ENCODE results near the gene BCL11B.

Gene BCL11B

GRCh38 chr14:99177046-99177655, 94.8 kb downstream of the BCL11B start:
- no peak for DNase-seq
- in situ Hi-C loops (cut with MboI; ENCODE audit: low pct_unique_long_range_greater_than_20kb, low sequenced_read_pairs): no loop called here

DNA sequence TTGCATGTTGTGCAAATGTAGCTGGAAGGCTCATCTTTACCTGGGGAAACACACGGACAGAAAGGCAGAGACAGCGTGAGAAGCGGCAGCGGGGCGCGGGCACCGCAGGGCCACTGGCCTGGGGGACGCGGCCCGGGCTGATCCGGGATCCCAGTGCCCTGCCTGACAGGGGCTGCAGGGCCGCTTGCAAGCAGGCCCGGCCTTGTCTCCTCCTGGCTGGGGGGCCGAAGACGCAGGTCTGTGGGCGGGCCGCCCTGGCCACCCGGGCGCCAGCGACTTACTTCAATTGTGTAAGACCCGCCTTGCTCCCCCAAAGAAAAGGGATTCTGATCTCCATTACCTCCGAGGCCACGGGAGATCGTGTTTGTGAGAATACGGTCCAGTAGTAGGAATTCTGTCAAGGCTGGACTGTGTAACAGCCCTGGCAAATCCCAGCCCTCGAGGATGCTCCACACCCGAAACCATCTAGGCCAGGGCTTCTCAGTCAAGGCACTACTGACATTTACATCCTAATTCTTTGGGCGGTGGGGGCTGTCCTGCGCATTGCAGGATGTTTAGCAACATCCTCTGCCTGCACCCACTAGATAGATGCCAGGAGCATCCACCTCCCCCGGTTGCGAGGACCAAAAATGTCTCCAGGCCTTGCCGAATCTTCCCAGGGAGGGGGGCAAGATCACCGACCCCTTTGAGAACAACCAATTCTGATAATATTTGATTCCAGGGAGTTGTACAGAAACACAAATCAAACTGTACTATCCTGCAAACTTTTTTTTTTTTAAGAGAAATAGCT, 95.6 kb downstream of the BCL11B start:
- DNase-seq: no peak
- in situ Hi-C loops (cut with MboI; ENCODE audit: low pct_unique_long_range_greater_than_20kb, low sequenced_read_pairs): no loop called here

- no peak for DNase-seq
- in situ Hi-C loops (cut with MboI; ENCODE audit: low pct_unique_long_range_greater_than_20kb, low sequenced_read_pairs): no loop called here
These were observed 96.5 kb downstream of the BCL11B start for GRCh38 chr14:99175331-99176155.

GRCh38 chr14:99174770-99175319, 97.2 kb downstream of the BCL11B start:
- no peak for DNase-seq
- in situ Hi-C loops (cut with MboI; ENCODE audit: low pct_unique_long_range_greater_than_20kb, low sequenced_read_pairs): no loop called here

- in situ Hi-C loops (cut with MboI; ENCODE audit: low pct_unique_long_range_greater_than_20kb, low sequenced_read_pairs): no loop called here
- no peak for DNase-seq
These were observed 97.8 kb downstream of the BCL11B start for GRCh38 chr14:99174081-99174769.

- in situ Hi-C loops (cut with MboI; ENCODE audit: low pct_unique_long_range_greater_than_20kb, low sequenced_read_pairs): no loop called here
- DNase-seq: no peak
These were observed 98.5 kb downstream of the BCL11B start for GRCh38 chr14:99173506-99173905.

- in situ Hi-C loops (cut with MboI; ENCODE audit: low pct_unique_long_range_greater_than_20kb, low sequenced_read_pairs): no loop called here
- DNase-seq: no peak
These were observed 98.9 kb downstream of the BCL11B start for GRCh38 chr14:99173086-99173485.

DNA sequence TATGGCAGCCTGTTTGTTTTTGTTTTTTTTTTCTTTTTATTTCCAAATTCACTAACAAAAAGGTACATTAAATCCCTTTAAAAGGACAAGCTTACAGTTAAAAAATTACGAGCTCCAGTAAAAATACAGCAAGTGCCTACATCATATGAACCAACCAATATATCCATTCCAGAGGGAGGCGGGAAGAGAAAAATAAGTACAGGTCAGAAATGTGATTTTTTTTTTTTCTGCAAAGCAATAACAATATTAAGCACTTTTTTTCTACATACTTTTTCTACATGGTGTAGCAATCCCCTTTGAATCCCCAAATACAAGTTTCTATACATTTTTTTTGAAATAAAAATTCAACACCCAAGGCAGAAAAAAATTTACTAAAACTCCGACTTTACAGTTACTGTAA, 100.6 kb downstream of the BCL11B start:
- no peak for DNase-seq
- in situ Hi-C loops (cut with MboI; ENCODE audit: low pct_unique_long_range_greater_than_20kb, low sequenced_read_pairs): no loop called here

DNA sequence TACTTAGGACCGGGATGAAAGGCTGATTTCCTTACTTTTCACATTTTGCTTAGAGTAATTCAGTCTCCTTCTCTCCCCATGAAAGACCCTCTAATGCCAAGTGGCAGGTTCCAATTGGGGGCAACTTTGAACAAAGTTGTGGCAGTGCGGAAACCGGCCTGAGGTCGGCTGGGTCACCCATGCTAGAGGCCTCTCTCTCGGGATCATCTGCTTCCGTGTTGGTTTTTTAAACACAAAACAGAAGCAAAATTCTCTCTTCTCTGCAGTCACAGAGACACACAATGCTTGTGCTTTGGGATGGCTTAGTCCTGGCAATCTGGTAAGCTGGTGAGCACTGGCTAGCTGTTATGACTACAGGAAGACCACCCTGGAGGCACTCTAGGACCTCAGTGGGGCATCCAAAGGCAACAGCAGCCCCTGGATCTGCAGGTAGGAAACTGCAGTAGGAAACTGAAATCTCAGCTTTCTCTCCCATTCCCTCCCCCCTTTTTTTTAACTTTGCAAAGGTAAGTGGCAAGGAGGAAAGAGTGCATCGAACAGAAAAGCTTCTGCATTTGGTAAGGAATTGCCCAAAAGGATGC, 102.1 kb downstream of the BCL11B start:
- DNase-seq: no peak
- in situ Hi-C loops (cut with MboI; ENCODE audit: low pct_unique_long_range_greater_than_20kb, low sequenced_read_pairs): no loop called here

DNA sequence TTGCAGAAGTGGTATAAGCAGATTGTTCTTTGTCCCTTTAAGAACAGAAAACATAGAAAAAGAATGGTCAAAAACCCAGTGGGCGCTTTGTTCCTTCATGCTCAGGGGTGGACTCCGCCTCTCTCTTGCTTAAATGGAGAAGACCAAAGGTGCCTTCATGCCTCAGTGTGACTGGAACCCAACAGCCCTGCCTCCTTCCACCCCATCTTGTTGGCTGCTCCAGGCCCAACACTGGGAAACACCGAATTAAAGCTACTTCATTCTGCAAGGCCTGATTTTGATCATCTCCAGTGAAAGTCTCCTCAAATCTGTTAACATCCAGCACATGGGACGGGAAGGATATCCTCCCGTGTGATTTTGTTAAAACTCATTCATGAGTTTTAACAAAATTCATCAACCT, 103.7 kb downstream of the BCL11B start:
- in situ Hi-C loops (cut with MboI; ENCODE audit: low pct_unique_long_range_greater_than_20kb, low sequenced_read_pairs): no loop called here
- no peak for DNase-seq

GRCh38 chr14:99166506-99166905, 105.5 kb downstream of the BCL11B start:
- in situ Hi-C loops (cut with MboI; ENCODE audit: low pct_unique_long_range_greater_than_20kb, low sequenced_read_pairs): no loop called here
- no peak for DNase-seq

- in situ Hi-C loops (cut with MboI; ENCODE audit: low pct_unique_long_range_greater_than_20kb, low sequenced_read_pairs): no loop called here
- no peak for DNase-seq
These were observed 107.3 kb downstream of the BCL11B start for GRCh38 chr14:99164712-99165111.

DNA sequence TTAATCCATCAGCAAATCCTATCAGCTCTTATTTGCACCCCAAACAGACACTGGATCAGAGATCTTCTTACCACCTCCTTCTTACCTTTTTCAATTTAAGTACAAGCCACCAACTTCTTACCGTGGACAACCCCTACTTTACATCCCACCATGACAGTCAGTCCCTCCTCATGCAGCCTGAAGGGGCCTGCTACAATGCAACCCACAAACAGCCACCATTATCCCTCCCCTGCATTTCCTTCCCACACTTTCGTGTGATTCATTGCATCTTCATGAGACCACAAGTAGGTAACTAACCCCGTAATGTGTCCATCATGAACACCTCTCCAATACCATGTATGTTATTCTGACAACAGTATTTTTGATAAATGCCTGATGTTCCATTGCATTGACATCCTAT, 108.6 kb downstream of the BCL11B start:
- in situ Hi-C loops (cut with MboI; ENCODE audit: low pct_unique_long_range_greater_than_20kb, low sequenced_read_pairs): no loop called here
- no peak for DNase-seq

GRCh38 chr14:99159341-99160340, 112.4 kb downstream of the BCL11B start:
- in situ Hi-C loops (cut with MboI; ENCODE audit: low pct_unique_long_range_greater_than_20kb, low sequenced_read_pairs): no loop called here
- no peak for DNase-seq

- in situ Hi-C loops (cut with MboI; ENCODE audit: low pct_unique_long_range_greater_than_20kb, low sequenced_read_pairs): no loop called here
These were observed 113.3 kb downstream of the BCL11B start for GRCh38 chr14:99158646-99159165.

GRCh38 chr14:99158150-99158549, 113.8 kb downstream of the BCL11B start:
- no peak for DNase-seq
- in situ Hi-C loops (cut with MboI; ENCODE audit: low pct_unique_long_range_greater_than_20kb, low sequenced_read_pairs): no loop called here

More at GRCh38 chr14:99158646-99159165, 113.3 kb downstream of the BCL11B start:
- DNase-seq: no peak

DNA sequence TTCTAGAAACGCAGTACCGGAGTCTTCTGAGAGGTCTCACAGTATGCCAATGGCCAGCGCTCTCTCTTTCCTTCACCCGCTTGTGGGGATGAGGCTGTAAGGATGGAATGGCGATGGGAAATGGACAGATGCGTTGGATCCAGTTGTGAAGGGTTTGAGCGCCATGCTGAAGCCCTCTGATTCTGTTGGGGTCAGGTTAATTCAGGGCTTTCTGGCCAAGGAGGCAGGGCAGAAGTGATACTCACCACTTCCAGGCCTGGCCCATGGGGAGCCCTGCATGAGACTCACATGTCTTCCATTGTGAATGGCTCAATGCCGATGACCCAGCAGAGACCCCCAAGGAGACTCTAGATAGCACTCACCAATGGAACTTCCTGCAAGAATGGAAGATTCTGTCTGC, 114.3 kb downstream of the BCL11B start:
- in situ Hi-C loops (cut with MboI; ENCODE audit: low pct_unique_long_range_greater_than_20kb, low sequenced_read_pairs): no loop called here
- no peak for DNase-seq

- no peak for DNase-seq
- in situ Hi-C loops (cut with MboI; ENCODE audit: low pct_unique_long_range_greater_than_20kb, low sequenced_read_pairs): no loop called here
These were observed 114.8 kb downstream of the BCL11B start for GRCh38 chr14:99157246-99157645.

Measured in KBM-7 (cell line).